ENCODE measurements around the gene KRT81.
"Not testable (repeated sequence)": the region's sequence is repeated elsewhere in the genome, so short reads cannot be mapped to it uniquely, and the experiment has no call there.

Gene KRT81

DNA sequence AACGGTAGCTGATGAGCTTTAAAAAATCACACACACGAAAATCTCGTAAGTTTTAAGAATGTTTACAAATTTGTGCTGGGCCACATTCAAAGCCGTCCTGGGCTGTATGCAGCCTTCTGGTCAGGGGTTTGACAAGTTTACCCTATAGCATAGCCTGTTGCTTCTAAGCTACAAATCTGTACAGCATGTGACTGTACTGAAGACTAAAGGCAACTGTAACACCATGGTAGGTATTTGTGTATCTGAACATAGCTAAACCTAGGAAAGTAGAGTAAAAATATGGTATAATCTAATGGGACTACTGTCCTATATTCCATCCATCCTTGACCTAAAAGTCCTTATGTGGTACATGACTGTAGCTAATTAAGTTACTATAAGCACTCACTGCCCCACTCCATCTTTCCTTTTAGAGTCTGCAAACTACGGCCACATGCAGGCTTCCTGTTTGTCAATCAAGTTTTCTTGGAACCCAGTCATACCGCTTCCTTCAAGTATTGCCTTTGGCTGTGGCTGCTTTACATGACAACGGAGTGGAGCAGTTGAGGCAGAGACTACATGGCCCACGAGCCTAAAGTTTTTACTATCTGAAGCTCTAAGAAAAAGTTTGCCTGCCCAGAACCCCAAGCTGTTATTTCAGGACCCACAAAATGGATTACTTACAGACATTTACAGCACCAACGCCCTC lies 39.8 kb downstream of the KRT81 start:
- peak; percentile 24 for DNase-seq

- DNase-seq: no peak
Measured at GRCh38 chr12:52250048-52250990, 41.0 kb downstream of the KRT81 start.

GRCh38 chr12:52249511-52250047 lies 41.8 kb downstream of the KRT81 start:
- no peak for DNase-seq

- no peak for DNase-seq
Measured at GRCh38 chr12:52248541-52249461, 42.5 kb downstream of the KRT81 start.

DNA sequence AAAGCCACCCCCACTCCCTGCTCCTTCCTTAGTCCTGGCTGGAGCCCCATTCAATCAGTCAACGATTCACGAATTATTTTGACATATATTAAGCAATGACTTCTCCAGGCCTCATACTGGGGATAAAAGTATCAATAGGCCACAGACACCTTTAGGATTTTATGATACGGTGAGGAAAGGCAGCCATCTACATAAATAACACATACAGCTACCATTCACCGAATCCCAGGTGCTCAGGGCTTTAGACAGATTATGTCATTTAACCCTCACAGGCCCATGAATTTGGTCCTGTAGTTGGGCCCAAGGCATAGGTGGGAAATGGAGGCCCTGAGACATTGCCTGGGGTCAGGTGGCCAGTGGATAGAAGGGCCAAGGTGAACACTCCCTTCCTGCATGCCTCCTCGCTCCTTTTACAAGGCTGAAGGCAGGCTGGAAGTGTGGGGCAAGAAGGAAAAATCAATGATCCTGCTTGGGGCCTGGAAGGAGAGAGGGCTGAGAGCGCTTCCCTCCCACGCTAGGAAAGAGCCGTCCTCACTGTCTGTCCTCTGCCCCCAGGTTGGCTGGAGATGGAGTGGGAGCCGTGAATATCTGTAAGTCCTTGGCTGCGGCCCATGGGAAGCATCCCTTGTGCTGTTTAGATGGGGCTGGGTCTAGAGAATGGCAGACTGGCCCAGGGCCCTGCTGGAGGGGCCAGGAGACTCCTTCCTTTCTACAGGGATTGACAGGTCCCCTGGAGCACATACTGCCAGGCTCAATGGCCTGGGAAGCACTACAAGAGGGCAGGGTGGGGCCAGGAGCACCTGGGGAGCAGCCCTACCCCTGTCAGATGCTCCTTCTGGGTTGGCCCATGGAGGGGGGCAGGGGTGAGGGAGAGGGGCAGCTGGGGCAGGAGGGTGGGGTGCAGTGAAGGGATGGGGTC lies 43.5 kb downstream of the KRT81 start:
- DNase-seq: no peak

GRCh38 chr12:52246720-52247621 lies 44.4 kb downstream of the KRT81 start:
- DNase-seq: no peak

DNA sequence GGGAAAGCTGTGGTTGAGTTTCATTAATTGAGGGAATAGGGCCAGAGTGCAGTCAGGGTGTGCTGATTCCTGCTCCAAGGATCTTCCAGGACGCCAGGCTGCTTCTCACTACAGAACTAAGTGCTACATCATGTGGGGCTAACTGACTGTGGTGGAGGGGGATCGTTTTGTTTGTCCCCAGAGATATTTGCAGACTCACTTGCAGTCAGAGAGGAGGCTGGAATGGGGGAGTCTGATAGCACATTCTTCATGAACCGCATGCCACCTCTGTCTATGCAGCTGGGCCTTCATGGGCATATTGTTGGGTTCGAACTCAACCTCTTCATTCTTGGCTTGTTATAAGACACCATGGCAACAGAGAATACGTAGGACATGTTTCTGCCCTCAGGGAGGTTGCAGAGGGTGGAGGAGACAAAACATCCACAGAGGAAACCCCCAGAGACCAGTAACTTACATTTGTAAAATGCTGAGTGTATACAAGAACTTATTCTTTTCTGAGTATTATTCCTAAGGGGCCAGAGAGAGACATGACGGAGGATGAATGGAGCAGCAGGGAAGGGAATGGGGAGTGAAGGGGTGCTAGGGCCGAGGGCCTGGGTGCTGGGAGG lies 45.3 kb downstream of the KRT81 start:
- no peak for DNase-seq

DNA sequence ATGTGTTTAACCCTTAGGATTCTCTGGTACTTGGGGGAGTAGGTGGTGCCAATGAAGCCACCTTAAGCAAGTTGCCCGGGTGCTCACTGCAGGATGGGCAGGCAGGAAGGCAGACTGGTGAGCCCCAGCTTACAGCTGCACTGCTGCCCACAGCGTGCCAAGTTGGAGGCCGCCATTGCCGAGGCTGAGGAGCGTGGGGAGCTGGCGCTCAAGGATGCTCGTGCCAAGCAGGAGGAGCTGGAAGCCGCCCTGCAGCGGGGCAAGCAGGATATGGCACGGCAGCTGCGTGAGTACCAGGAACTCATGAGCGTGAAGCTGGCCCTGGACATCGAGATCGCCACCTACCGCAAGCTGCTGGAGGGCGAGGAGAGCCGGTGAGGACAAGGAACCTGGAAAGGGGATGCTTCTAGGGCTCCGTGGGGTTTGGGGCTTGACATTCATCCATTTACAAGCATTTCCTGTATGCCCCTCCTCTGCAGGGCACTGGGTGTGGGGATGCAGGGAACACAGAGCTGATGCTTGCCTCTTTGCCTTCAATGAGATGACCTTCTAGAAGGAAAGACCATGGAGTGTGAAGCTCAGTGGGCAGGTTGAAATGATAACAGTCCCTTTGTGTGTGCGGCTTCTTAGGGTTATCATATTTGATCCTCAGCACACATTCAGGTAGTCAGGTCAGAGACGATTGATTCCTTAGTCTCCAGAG lies 45.9 kb downstream of the KRT81 start:
- DNase-seq: no peak

DNA sequence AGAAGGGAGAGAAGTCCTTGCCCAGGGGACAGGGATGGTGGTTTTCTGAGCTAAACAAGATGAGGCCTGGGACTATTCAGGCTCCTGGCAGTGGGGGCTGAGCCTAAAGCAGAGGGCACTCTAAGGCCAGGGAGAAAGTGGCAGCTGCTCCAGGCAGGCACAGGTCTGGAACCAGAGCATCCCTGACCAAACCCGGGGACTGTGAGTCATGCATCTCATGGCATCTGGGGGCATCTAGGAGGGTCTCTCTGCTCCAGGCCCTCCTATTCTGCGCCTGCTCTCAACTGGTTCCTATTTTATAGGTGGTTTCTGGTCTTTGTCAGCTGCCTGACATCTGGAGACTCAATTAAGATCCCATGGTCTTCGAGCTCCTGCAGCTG lies 46.7 kb downstream of the KRT81 start:
- DNase-seq: no peak

DNA sequence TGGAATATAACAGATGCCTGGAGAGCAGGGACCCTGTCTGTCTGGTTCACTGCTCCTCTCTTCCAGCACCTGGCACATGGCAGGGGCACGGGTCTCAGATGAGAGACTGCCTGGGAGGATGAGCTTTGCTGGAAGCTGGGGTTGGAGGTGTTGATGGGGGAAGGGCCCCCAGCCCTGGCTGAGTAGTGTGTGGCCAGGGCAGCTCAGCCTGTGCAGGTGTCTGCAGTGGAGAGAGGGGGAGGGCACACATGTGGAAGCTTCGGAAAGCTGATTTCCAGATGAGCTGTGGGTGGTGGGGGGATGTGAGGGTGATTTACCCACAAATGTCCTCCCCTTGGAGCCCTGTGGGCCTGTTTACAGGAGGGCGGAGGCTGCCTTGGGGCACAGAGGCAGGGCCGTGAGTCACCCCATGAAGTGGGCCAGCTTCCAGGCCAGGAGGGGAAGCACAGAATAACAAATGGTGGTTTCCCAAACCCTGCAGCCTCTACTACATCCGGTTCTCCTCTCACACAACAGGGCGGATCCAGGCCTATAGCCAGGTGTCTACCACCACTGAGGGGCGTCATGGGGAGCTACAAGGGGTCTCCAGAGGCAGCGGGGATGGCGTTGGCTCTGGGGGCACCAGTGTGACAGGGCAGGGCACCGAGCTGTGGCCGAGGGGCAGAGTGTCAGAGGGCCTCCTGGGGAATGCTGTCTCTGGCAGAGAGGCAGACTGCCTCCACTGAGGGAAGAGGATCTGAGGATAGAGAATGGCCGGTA lies 47.3 kb downstream of the KRT81 start:
- peak; percentile 65 for DNase-seq

DNA sequence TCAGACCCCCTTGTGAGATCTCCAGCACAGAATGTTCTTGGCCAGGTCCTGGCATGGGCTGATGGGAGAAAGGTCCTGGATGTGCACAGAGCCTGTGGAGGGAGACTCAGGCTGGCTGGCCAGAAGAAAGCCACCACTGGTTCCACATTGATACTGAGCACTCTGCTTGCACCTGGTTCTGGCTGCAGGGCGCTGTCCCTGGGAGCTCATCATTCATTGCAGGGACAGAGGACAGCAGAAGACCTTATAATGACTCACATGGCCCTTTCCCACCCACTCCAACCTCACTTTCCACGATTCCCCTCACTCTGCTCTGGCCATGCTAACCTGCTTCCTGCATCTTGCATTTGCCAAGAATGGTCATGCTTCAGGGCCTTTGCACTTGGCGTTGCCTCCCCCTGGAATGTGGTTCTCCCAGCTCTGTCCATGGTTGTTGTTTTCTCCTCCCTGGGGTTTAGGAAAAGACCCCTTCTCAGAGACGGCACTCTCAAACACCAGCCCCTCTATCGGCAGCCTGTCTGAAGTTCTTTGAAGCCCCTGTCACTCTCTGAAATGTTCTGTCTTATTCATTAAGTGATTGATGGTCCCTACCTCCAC lies 48.0 kb downstream of the KRT81 start:
- DNase-seq: no peak

GRCh38 chr12:52242442-52243258 lies 48.7 kb downstream of the KRT81 start:
- DNase-seq: no peak

- DNase-seq: no peak
Measured at GRCh38 chr12:52241205-52241842, 50.0 kb downstream of the KRT81 start.

GRCh38 chr12:52240247-52240646 lies 51.1 kb downstream of the KRT81 start:
- not testable (repeated sequence) for DNase-seq

GRCh38 chr12:52239767-52240166 lies 51.6 kb downstream of the KRT81 start:
- no peak for DNase-seq

DNA sequence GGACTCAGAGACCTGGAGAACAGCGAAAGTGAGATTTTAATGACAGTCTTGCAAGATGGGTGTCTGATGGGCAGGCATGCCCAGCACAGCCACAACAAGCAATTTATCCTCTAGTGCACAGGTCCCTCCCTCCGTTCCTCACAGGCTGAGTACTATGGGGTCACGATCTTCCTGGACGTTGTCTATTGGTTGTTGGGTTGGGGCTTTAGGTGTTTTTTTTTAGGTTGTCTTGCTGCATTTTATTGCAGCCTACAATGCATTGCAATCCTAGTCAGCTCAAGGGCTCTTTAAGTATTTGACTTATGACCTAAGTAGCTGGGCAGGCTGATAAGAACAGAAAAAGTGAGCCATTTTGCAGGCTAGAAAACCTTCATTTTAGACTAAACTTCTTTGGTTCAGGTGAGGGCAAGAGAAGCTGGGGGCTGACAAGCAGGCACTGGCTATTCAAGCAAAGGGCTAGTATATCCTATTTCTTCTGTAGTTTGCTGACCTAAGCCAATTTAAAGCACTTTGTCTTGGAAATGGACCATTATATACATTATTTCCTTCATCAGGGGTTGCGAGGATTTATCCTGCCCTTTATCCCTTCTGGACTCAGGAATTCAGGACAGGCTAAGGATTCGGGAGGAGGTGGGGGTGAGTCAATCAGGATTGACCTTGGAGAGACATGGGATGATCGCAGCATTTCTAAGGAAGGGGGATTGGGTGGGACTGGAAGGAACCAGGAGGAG lies 52.3 kb downstream of the KRT81 start:
- DNase-seq: no peak
